Right ventricle myocardium superior (tissue), 1 donor: ENCODE measurements around the gene NEDD4L. TPM values are rescaled to one million over a fixed set of nuclear protein-coding genes. Genes with fewer than 3 reads are reported as not detected.

ENCODE experiments used
- ATAC-seq: fragments of 200-7000 bp; cut with Tn5 transposase; one replicate; pipeline ENCODE4 v1.9.1; 2020; ENCODE audit warnings: mild to moderate bottlenecking; ENCODE audit not compliant: poor library complexity
- DNase-seq: peaks from one replicate; pipeline ENCODE4 v3.0.0-alpha.2; 2020
- intact Hi-C: fragments of 100-400 bp; cut with DNase I; formaldehyde crosslinking; loops from one replicate; pipeline ENCODE4 v1.11.2; 2022
- total RNA-seq: library from RNA; stranded (reverse); fragmentation: NEBNext Ultra II Directional; extraction: Animal tissue kit (Norgen Biotek cat#: 25700); gene quantifications from one replicate; pipeline ENCODE4 v1.2.1, GENCODE V29; 2021
- donor health status: DM: no; HTN: yes; CAD: no; lungs with severe emphysema.

Gene NEDD4L
- total RNA-seq, 1 donor from 2014 or later = 51.4 TPM

DNA sequence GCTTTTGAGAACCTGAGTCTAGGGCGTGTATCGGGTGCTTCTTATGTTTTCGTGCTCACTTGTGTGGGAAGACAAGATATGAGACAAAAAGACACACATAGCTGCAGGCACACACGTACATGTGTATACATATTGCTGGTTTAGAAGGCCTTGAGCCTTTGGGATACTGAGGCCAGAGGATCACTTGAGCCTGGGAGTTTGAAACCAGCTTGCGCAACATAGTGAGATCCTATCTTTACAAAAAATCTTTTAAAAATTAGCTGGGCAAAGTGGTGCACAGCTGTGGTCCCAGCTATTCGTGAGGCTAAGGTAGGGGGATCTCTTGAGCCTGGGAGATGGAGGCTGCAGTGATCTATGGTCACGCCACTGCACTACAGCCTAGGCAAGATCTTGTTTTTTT, 18.8 kb upstream of the NEDD4L start:
- DNase-seq (no peak), ATAC-seq (no peak)
- intact Hi-C loops = no loop called here

DNA sequence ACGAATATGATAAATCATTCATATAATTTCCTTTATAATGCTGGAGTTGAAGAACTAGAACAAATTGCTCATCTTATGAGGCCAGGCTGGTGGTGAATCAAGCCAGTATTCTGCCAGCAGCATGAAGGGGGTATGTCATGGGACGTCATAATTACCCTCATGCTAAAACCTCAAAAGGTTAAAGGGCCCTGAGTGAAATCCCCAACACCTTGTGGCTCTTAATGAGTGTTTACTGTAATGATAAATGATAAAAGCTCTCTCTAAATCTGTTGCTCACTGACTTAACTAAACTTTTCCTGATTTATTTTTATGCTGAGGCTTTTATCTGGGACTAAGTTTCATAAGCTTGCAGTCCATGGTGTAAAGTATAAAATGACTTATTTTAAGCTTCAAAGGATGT, 18.3 kb upstream of the NEDD4L start:
- no peak for DNase-seq
- ATAC-seq = no peak
- intact Hi-C loops = no loop called here

DNA sequence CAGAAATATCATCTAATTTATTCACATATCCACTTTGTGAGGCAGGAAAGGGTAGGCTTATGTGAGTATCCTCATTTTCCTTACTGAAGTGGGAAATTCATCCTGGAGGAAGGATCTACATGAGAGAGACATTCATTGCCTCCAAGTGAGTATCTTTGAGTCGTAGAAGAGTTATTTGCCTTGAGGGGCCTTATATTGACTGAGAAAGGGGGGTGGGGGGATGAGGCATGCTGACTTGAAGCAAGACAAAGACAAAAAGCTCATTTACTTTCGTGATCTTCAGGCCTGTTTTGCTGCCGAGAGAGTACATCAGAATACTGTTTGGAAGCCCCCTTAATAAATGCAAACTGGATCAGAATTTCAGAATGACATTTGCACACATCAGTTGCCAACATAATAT, 17.6 kb upstream of the NEDD4L start:
- no peak for DNase-seq
- no peak for ATAC-seq
- intact Hi-C loops = no loop called here

DNA sequence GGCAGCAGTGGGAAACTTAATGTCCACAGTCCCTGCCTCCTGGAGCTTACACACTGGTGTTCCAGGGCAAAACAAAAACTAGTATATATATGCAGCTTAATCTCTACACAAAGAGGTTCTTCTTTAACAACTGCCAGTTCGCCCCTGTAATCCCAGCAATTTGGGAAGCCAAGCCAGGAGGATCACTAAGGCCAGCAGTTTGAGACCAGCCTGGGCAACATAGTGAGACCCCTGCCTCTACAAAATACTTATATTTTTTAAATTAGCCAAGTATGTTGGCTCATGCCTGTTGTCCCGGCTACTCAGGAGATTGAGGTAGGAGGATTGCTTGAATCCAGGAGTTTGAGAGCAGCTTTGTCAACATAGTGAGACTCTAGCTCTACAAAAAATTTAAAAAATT, 17.2 kb upstream of the NEDD4L start:
- intact Hi-C loops = no loop called here
- no peak for DNase-seq
- ATAC-seq = no peak

DNA sequence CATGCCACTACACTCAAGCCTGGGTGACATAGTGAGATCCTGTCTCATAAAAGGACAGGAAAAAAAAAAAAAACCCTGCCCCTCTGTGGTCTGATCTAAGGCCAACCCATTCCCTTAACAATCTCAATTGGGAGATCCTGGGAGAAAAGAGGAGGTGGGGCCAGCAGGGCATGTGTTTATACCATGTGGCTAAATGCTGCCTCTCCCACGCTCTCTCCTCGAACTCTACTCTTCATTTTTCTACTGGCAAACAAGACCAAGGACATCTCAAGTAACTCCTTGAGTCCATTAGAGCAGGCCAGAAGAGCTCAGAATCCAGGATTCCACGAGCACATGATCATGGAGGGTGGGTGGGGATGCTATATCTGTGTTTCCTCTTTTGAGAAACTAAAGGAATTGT, 16.7 kb upstream of the NEDD4L start:
- intact Hi-C loops = no loop called here
- DNase-seq (no peak), ATAC-seq (no peak)

DNA sequence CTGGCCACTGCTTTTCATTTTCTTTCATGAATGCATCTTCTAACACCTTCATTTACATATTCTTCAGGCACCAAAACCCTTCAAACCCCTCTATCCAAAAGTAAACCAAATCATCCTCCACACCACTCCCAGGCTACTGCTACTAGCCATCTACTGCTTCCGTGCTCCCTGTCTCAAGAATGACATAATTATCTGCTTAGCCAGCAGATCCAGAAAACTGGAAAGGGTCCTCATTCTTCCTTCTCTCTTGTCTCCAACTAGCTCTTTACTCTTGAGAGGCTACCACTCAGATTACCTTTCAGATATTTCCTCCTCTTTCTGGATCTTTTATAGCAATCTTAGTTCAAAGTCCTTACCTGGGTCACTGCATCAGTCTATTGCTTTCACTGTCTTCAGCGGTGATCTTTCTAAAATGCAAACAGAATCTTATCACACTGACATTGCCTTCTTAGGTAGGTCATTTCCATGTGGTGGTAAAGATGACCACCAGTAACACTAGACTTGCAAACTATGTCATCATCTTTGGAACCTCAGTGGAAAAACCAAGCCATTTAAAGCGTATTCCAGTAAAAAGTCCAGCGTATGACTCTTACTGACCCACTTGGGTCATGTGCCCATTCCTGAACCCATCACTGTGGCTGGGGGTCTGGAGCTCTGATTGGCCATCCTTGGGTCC, 15.8 kb upstream of the NEDD4L start:
- ATAC-seq (no peak), DNase-seq (no peak)
- intact Hi-C loops = no loop called here

DNA sequence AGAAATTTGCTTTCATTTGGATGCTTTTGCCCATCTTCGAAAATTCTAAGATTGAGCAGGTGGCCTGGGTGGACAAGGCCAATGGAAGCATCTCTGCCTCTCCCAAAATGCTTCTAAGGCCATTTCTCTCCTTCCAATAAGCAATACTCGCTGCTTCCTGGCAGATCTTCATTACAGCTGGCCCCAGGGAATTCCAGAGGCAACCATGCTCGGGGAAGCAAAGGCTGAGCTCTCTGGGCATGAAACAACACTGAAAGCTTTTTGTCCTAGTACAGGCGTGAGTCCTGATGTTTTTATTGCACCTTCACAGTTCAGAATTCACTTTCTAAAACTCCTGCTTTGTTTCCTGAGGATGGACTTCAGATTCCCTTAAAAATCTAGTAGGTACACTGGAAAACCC, 11.8 kb upstream of the NEDD4L start:
- intact Hi-C loops = no loop called here

DNA sequence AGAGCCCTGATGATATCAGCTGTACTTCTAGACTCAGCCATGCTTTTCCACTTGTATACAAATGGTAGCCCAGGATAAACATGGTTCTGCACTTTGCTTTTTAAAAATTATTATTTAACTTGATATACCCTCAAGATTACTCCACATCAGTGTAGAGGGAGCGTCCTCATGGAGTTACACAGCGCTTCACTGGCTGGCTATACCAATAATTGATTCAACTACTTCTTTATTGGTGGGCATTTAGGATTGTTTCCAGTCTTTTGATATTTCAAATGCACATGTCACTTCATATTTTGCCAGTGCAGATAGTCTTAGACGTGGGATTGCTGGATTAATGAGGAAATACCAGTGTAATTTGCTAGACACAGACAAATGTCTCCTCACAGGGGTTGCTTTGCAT, 10.8 kb upstream of the NEDD4L start:
- ATAC-seq (no peak), DNase-seq (no peak)
- intact Hi-C loops = no loop called here

More for the DNA sequence above, 11.8 kb upstream of the NEDD4L start:
- ATAC-seq (no peak), DNase-seq (no peak)

DNA sequence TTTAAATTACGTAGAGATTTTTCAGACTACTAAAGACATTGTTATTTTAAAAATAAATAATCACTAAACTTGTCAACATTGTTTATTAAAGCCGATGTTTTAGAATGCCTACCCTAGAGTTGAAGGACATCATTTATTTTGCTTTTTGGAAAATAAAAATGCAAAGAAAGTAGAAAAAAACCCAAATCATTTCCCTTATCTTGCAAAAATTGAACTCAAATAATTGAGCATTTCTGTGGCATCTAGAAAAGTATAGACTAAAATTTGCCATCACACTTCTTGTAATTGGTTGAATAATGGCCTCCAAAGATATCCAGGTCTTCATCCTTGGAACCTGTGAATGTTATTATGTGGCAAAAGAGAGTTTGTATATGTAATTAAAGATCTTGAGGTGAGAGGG, 9.7 kb upstream of the NEDD4L start:
- no peak for ATAC-seq
- intact Hi-C loops = no loop called here

DNA sequence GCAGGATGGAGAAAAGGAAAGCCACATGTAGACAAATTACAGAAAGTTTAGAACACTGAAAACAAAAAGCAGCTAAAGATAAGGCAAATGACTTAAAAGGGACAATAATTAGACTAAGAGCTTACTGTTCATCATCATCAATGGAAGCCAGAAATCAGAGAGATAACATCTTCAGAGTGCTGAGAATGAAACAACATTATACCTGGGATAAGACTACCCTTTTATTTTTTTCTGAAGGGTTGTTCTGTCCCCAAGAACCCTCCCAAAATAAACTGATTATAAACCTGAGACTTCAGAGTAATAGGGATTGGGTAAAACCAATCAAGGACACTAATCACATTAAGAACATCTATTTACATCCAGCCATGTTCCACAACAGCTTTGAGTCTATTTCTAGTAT, 6.9 kb upstream of the NEDD4L start:
- intact Hi-C loops = no loop called here
- no peak for ATAC-seq

More for the DNA sequence above, 9.7 kb upstream of the NEDD4L start:
- no peak for DNase-seq

DNA sequence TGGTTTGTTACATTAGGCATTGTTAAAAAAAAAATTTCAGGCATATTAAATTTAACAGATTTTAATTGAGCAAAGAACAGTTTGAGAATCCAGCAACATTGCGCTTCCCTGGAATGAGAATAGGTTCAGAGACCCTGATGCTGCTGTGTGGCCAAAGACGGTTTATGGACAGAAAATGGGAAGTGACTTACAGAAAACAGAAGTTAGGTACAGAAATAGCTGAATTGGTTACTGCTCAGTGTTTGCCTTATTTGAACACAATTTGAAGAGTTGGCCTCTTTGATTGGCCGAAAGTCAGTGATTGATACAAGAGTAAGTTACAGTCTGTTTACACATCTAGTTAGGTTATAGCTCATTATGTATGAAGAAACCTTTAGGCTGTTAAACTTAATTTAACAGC, 6.0 kb upstream of the NEDD4L start:
- DNase-seq (no peak), ATAC-seq (no peak)
- intact Hi-C loops = no loop called here

More for the DNA sequence above, 6.9 kb upstream of the NEDD4L start:
- no peak for DNase-seq

DNA sequence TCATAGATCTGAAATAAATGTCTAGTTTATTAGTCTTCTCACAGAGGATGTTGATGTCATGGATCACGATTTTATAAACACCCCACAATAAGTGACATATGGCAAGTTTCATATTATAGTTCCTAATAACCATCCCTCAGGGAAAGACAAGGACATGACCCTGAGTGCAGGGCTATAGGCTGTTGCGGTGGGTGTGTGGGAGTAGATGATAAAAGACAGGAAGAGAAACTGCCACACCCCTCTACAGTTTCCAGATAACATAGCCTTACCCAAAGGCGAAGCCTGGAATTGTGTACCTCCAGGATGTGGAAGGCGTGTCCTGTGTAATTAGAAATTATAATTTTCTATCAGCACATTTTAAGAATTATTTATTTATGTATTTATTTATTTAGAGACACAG, 2.4 kb upstream of the NEDD4L start:
- intact Hi-C loops = loop anchor here (5.0 to 10.0 kb wide), 2 partner anchors 81 to 273 kb away; no protein-coding TSS in a partner anchor
- ATAC-seq (no peak), DNase-seq (no peak)

DNA sequence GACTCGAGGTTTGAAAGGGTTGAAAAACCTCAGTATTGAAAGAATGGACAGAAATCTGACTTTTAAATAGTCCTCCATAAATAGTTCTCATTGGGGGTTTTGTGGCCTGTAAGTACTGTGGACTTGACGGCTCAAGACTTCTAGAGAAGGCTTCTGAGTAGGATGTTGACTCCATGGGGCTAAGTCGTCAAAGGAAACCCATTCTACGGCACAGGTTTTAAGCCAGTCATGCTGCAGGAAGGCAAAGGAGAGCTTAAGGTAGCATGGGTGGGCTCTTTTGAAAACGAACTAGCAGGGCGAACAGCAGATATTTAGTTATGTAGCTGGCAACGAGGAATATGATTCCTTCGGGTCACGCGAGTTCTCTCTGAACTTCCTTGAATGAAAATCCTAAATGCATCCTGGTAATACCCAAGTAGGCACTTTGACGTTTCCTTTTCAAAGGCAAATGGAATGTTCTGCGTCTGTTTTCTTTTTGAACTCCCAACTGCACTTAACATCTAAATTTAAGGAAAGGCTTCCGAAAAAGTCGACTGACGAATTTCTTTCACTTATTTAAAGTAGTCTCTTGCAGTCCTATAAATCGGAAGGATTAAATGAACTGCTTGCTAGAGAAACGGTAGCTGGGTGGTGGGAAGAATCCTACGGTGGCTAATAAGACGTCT, 1.1 kb upstream of the NEDD4L start:
- no peak for DNase-seq
- intact Hi-C loops = loop anchor here (5.0 to 10.0 kb wide), 2 partner anchors 79 to 272 kb away; no protein-coding TSS in a partner anchor
- ATAC-seq = no peak

DNA sequence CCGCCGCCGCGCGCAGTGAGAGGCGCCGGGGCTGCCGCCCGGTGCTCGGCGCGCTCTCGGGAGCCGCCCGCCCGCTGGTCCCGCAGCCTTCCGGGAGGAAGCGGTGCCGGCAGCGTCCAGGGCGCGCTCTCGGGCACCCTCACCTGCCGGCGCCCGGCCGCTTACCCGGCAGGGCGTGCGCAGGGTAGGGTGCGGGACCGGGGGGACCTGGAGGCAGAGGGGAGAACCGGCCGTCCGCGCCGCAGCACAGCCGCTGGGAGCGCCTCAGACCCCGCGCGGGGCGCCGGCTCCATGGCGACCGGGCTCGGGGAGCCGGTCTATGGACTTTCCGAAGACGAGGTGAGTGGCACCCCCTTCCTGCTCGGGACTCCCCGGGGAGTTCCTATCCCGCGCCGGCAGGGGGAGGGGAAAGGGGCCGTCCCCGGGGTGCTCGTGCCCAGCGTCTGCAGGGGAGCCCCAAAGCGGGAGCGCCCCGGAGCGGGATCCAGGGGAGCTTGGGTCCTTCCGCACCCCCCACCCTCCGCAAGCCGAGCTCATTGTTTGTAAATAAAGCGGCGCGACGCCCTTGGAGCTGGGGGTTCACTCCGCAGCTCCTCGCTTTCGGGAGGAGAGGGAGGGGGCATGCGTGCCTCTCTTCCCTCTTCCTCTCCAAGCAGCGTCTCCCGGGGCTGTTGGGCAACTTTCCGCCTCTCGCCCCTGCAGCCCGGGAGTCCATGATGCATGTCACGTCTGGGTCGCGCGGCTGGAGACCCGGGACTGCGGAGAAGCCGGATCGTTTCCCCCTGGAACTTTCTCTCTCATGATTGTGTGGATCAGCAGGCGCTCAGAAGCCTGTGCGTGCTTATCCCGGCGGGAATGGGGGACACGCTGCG, 580 bp downstream of the NEDD4L start:
- DNase-seq (peak; percentile 56), ATAC-seq (peak; percentile 55)
- intact Hi-C loops = loop anchor here (5.0 to 10.0 kb wide), 2 partner anchors 78 to 270 kb away; no protein-coding TSS in a partner anchor

DNA sequence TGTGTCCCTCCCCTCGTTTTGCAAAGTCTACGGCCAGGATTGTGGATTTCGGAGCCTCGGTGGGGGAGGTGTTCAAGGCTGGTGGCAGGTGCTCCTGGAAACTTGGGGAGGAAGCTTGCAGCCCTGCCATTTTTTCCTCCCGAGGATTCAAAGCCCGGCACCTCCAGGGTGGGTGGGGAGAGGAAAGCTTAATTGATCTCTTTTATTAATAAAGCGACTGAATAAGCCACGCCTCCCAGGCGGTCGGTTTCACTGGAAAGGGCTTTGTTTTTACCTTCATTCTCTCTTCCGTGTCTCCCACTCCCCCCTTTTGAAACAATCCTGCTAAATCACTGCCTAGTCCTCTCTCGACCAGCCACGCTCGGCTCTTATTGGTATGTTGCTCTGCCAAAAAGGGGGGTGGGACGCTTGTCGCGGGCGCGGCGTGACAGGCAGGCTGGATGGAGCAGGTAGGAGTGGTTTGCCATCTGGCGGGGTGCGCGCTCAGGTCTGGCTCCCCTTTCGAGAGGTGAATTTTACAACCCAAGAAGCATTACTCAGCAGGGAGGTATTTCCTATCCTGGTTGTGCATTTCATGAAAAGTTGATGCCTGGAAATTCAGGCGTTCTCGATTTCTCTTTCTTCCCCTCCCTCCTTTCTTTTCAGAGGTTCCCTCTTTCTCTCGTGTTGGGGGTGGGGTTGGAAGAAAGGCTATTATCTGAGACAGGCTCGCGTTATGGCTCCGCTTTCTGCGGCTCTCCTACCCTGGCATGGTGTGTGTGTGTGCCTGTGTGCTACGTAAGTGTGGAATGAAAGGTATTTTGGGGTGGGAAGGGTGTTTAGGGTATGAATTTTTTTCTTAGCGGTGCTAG, 1.4 kb downstream of the NEDD4L start:
- peak; percentile 44 for DNase-seq
- intact Hi-C loops = loop anchor here (10.0 kb wide), 1 partner anchor 269 kb away; no protein-coding TSS in a partner anchor
- ATAC-seq = peak; percentile 8

DNA sequence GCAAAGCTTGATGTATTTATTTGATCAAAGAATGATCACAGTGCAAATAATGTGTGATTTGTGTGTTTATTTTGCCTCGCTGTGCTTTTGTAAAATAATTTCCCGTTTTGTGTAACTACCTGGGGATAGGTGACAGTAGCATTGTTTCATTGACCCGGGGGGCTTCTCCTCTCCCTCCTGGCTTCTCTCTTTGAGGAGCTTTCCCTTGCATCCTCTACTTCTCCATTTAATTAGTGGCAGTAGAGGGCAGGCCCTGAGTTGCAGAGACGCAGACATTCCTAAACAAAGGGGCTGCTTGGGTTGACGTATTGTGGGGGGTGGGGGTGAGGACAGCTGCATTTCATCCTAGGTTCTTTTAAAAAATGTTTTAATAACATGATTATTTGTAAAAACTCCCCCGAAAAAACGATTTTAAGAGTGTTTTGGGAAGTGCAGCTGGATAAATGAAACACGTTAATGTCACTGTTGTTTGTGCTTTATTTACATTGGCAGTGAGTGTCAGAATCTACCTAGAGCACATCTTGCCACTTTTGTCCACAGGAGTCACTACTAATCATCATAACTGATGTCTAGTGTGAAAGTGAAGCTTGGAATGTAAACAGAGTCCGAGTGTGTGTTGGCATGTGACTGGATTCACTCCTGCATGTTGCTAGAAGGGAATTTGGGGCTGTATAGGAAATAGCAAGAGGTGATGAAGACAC, 2.2 kb downstream of the NEDD4L start:
- ATAC-seq (no peak), DNase-seq (no peak)
- intact Hi-C loops = loop anchor here (10.0 kb wide), 1 partner anchor 269 kb away; no protein-coding TSS in a partner anchor

DNA sequence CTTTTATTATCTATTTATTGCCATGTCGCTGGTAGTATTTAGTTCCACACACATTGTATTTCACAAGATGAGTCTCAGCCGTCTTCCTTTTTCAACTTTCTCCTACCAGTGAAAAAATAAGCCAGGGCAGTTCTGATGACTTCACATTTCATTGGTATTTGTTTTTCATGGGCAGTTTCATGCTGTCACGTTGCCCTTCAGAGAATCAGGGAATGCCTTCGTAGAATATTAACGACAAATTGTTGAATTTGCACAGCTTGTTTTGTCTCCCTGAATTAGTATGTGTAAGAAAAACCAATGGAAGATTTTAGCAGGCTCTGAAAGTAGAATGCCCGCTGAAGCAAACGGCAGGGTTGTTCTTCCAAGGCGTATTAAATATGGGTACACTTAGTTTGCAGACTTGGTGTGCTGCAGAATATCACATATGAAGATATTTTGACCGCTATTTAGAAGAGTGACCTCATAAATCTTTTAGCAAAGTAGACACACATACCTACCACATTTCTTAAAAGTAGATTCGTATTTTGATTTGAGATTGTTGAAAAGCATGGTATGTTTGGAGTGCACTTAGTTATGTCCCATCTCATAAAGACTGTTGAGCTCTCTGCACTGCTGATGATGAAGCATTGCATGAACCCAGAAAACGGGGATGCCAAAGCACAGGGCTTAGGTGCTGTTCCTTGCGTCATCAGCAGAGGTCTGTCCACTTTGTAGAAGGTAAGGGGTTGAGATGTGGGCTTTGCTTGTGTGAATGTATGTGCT, 2.9 kb downstream of the NEDD4L start:
- ATAC-seq (no peak), DNase-seq (no peak)
- intact Hi-C loops = loop anchor here (10.0 kb wide), 1 partner anchor 268 kb away; no protein-coding TSS in a partner anchor
